HG03159 (cell line): ENCODE data around the gene NFAT5.
A peak's percentile ranks its signal among the peaks of the same experiment; 100 is the strongest.

Experiments
- ATAC-seq: cut with Tn5 transposase; IDR thresholded peaks from one replicate; pipeline ENCODE4 v1.9.1; 2021; ENCODE audit warnings: mild to moderate bottlenecking, moderate library complexity; ENCODE audit not compliant: unreplicated experiment

NFAT5 gene

GRCh38 chr16:69701452-69701851 is 135.7 kb downstream of the NFAT5 start:
- no peak for ATAC-seq

GRCh38 chr16:69701866-69702265 is 136.1 kb downstream of the NFAT5 start:
- ATAC-seq, result no peak

GRCh38 chr16:69703638-69704037 is 137.9 kb downstream of the NFAT5 start:
- ATAC-seq, result no peak

DNA sequence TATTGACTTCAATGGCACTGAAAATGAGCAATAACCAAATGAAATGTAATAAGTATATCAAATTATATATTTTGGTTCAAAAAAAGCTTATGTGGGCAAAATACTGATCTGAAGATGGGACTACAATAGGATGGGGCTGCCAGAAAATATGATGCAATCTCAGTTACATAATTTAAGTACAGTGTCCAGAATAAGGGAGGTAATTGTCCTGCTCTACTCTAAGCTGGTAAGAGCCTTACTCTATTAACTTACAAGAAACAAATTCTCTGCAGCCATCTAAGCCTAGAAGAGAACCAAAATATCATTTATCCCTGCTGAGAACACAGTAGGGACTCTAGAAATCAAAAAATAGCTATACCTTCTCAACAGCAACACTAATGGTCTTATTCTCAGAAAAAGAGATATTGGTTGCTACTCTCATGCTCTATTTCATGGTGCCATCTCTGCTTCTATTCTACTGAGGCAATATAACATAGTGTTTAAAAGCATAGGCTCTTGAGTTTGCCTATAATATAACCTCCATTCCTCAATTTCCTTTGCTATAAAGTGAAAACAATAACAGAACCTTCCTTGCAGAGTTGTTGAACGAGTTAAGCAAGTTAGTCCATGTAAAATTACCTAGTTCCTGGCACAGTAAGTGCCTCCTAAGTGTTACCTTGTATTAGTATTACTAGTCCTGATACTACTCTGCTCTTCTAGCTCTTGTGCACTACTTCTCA is 140.6 kb downstream of the NFAT5 start:
- no peak for ATAC-seq

DNA sequence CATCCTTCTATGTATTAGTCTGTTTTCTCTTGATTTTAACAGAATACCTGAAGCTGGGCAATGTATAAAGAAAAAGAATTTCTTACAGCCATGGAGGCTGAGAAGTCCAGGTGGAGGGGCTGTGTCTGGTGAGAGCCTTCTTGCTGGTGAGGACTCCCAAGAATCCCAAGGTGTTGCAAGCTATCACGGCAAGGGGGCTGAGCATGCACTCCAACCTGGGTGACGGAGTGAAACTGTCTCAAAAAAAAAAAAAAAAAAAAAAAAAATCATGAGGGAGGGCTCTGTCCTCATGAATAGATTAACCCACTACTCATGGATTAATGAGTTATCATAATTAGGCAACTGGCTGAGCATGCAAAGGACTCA is 141.2 kb downstream of the NFAT5 start:
- ATAC-seq, result no peak

DNA sequence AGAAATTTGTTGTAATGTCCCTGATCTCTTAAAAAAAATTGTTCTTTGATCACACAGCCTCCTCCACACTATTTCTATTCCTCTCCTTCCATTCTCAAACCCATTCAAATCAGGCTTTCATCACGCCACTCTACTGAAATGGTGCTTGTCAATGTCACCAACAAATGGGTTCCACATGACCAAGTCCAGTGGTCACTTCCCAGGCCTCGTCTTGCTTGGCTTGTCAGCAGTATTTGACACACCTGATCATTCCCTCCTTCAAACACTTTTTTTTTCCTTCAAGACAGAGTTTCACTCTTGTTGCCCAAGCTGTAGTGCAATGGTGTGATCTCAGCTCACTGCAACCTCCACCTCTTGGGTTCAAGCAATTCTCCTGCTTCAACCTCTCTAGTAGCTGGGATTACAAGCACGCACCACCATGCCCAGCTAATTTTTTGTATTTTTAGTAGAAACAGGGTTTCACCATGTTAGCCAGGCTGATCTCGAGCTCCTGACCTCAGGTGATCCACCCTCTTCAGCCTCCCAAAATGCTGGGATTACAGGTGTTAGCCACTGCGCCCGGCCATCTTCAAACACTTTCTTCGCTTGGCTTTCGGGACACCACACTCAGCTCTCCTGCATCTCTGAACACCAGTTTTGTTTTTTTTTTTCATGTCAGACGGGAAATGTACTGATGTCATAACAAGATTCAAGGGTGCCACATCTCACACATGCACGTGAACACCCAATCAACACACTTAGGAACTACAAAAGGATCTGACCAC is 142.3 kb downstream of the NFAT5 start:
- ATAC-seq, result no peak

DNA sequence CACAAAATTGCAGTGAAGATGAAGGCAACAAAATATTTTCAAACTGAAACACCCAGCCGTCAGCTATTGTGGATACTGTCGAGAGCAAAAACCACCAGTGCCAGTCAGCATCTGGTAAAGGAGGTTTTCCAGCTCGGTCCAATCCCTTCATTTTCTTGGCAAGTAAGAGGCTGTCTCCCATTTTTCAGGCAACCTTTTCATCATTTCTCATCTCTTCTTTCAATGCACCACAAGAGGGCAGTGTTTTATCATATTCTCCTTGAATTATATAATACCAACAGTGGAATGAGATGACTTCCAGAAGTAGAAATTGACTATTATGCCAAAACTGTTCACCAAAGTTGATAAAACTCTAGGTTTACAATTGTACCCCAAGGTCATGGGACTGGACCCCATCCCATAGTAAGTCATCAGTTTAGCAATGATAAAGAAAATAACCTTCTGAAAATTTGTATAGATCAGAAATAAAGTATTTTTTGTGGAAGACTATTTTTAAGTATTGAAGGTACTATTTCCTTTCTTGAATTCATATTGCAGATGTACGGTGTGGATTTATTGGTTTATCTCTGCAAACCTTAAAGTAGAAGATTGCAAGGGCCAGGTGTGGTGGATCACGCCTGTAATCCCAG is 143.8 kb downstream of the NFAT5 start:
- ATAC-seq, result no peak

GRCh38 chr16:69711115-69711740 is 145.5 kb downstream of the NFAT5 start:
- no peak for ATAC-seq

- no peak for ATAC-seq
These were observed 146.5 kb downstream of the NFAT5 start for GRCh38 chr16:69712277-69712676.

DNA sequence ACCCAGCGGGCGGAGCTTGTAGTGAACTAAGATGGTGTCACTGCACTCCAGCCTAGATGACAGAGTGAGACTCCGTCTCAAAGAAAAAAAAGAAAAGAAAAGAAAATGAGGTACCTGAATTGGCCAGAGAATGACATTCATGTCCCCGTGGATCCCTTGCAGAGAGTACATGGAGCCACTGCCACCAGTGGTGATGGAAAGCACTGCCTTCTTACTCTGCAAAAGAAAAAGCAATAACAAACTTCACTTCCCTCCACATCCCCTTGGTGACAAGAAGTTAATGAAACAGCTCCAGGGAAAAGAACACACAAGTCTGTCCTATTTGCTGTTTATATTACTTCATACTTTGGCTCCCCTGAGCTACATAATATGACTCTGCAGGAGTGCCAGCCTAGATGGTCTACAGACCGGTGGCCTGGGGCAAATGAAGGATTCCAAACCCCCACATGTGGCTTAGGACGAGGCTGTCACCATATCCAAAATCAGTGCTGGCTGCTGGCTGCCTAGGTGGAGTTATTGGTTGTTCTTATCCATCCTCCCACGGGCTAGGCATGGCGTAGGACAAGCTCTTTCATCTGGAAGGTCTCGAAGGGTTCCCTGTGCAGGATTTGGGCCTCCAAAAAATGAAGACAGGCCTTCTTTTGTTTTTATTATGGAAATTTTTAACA is 147.3 kb downstream of the NFAT5 start:
- no peak for ATAC-seq

DNA sequence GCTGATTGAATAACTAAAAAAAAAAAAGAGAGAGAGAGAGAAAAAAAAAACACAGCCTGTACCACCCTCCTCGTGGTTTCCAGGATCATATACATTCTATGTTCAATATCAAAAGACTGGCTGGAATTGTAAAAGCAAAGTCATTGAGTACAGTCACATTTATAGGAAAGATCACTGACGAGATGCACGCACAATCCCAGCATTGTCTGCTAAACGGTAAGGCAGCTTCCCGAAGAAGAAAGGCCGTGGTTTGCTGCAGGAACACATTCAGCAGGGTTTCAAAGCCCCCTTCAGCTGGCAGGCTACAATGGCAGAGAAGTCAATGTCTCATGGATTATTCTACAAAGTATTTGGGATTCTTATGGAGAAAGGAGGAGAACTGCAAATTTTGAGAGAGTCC is 151.3 kb downstream of the NFAT5 start:
- ATAC-seq, result no peak

DNA sequence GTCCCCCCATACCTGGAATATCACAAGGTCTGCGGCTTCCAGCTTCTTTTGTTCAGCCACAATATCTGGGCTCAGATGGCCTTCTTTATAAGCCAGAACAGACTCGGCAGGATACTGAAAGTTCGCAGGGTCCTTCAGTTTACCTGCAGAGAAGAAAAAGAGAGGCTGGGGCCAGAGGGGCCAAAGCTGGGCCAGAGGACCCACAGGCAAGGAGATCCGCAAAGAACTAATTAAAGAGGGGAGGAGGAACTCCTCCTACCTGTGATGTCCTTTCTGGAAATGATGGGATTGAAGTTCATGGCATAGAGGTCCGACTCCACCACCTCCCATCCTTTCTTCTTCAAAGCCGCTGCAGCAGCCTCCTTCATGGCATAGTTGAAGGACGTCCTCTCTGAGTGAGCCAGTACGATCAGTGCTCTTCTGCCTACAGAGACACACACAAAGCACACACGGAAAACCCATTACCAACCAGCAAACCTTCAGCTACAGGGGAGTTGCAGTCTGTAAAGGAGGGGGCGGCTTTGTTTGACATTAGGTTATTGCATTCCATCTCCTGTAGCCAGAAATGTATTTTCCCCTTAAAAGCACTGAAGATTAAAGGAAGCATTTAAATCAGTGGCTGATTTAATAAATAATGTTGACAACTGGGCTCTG is 152.5 kb downstream of the NFAT5 start:
- ATAC-seq, result no peak

DNA sequence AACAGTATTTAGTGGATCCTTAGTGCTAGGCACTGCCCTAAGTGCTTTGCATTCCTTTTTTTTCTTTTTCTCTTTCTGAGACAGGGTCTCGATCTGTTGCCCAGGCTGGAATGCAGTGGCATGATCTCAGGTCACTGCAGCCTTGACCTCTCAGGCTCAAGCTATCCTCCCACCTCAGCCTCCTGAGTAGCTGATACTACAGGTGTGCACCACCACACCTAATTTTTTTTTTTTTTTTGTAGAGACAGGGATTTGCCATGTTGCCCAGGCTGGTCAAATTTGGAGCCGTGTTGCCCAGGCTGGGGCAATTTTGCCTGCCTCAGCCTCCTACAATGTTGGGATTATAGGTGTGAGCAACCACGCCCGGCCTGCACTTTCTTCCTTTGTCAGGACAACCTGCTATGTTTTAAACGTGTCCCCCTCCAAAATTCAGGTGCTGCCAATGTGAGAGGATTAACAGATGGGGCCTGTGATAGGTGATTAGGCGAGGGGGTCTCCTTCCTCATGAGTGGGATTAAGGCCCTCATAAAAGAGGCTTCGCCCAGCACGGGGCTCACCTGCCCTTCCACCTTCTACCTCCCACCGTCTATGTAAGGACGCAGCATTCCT is 155.2 kb downstream of the NFAT5 start:
- no peak for ATAC-seq

DNA sequence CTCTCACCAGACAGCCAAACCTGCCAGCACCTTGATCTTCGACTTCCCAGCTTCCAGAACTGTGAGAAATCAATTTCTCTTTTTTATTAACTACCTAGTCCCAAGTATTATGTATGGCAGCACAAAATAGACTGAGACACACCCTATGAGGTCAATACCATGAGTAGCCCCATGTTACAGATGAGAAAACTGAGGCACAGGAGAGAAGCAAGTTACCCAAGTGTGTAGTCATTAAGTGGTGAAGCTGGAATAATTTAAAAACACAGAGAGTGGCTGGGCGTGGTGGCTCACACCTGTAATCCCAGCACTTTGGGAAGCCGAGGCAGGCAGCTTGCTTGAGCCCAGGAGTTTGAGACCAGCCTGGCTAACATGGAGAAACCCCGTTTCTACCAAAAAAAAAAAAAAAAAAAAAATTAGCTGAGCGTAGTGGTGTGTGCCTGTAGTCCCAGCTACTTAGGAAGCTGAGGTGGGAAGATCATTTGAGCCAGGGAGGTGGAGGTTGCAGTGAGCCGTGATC is 155.7 kb downstream of the NFAT5 start:
- ATAC-seq, result no peak

GRCh38 chr16:69724414-69724873 is 158.7 kb downstream of the NFAT5 start:
- ATAC-seq, result no peak

DNA sequence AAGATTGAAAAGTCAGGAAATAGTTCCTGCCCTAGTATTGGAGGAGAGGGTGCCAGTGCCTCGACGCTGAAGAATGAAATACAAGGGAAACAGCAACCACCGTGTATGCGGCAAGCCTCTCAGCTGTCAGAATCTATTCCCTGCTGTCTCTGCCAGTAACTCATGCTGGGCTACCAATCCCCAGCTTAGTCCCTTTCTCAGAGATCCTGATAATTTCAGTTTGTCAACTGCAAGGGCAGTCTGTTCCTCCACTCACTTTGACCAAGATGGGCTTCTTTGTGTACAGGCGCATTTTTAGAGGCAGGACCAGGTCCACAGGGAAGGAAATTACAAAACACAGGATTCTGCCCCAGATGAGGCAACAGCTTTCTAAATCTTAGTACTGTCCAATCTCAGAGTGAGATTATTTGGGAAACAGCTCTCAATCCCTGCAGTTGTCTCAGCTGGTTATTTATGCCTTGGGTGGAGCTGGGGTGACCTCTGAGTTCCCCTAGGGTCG is 159.3 kb downstream of the NFAT5 start:
- ATAC-seq, result no peak

DNA sequence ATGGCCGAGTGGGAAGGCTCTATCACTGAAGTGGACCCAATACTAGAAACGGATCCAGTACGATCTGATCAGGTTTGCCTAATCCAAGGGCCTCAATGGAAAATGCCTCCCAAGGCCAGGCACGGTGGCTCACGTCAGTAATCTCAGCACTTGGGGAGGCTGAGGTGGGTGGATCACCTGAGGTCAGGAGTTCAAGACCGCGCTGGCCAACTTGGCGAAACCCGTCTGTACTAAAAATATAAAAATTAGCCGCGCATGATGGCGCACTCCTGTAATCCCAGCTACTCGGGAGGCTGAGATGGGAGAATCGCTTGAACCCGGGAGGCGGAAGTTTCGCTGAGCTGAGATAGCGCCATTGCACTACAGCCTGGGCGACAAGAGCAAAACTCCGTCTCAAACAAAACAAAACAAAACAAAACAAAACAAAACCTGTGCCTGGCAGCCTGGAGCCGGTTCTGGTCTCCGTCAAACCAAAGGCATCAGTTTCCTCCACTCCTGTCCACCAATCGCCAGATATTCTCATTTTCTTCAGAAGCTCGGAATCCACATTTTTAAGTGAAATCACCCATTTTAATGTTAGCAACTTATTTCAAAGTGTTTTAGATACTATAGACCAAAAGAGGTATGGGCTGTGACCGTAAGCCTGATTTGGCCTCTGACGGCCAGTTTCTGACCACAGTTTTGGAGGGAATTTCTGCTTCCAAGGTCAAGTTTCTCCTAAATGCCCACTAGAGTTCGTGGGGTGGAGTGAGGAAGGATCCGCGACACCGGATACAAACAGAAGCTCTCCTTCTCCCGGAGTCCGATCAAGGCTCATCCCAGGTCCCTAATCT is 159.9 kb downstream of the NFAT5 start:
- no peak for ATAC-seq

DNA sequence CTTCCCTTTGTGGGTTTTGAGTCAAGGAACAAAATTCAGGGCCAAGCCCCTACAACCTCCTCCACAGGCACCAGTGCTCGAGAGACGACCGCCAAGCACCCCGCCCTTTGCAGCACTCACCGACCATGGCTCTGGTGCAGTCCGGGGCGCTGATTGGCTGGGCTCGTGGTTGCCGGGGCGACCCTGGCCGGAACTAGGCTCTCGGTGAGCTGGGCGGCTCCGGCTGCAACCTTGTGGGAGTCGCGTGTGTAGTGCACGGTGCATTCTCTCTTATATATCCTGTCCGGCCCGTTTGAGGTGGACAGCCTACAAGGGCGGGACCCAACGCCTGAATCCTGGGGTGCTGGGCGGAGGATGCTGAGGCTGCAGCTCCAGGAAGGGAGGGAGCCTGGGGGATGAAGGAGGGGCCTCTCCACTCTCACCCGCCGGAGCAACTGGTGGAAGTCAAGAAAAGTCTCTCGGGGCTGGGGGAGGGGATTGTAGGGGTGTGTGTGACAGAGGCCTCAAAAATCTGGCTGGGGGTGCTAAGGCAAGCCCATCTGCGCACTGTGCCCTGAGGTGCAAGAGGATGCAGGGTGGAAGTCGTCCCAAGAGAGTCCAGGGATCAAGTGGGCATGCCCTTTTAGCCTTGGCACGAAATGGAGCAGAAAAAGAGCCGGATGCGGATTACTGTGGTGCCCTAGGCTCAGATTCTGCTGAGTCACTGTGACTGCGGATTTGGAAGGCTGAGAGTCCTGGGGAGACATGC is 160.7 kb downstream of the NFAT5 start, which contains the start of gene NQO1:
NQO1 (minus strand) TSS at position 248 of the 748 bp plus-strand sequence; CDS start at position 127, 121 bp downstream.
- ATAC-seq, result peak; percentile 99
